ENCODE results near the gene ASXL1. TPM values are rescaled to one million over a fixed set of nuclear protein-coding genes. Genes with fewer than 3 reads are reported as not detected.
"Not testable (repeated sequence)": the region's sequence is repeated elsewhere in the genome, so short reads cannot be mapped to it uniquely, and the experiment has no call there.

The ASXL1 gene
- total RNA-seq, 3 donors from 2014 or later (not counting 1 experiment from before 2014, with no cell fraction given), result 106 to 125 (median 108) TPM

GRCh38 chr20:32337937-32338661, 20.0 kb upstream of the ASXL1 start:
- TF ChIP-seq CTCF (IDR thresholded peaks at IDR 0.05), result no peak
- intact Hi-C loops (cut with micrococcal nuclease), result loop anchor here (2.0 kb wide), 1 partner anchor 315 kb away; no protein-coding TSS in a partner anchor
- ATAC-seq (no peak), DNase-seq (no peak)
- Mint-ChIP-seq H3K36me3 (no peaks in the 10 kb centered on the region), H3K4me1 (peaks cover 0 to 12% of the 10 kb centered on the region in 2 donors), H3K27me3 (ENCODE audit: low read depth in 2 of 2) (no peaks in the 10 kb centered on the region), H3K9me3 (no peaks in the 10 kb centered on the region), H3K27ac (no peak overlapping the region), H3K4me3 (no peak overlapping the region)
- H3K4me3 ChIP-seq (ENCODE audit: low read length), result no peak overlapping the region
- 71% methylated on average over 11 of the region's 11 CpGs for WGBS (ENCODE audit: insufficient coverage)
- peaks cover 1% of the 10 kb centered on the region for H3K36me3 ChIP-seq (ENCODE audit: control insufficient read depth, insufficient read depth, low read length)
- H3K9me3 ChIP-seq (ENCODE audit: control insufficient read depth, insufficient read depth, low read length), result no peaks in the 10 kb centered on the region
- peaks cover 9% of the 10 kb centered on the region for H3K4me1 ChIP-seq (ENCODE audit: control insufficient read depth, insufficient read depth, low read length)
- no peak overlapping the region for H3K27ac ChIP-seq (ENCODE audit: low read length)
- H3K27me3 ChIP-seq (ENCODE audit: control insufficient read depth, insufficient read depth, low read length), result no peaks in the 10 kb centered on the region

- Mint-ChIP-seq H3K4me3 (no peak overlapping the region), H3K36me3 (no peaks in the 10 kb centered on the region), H3K4me1 (peaks cover 0 to 12% of the 10 kb centered on the region in 2 donors), H3K9me3 (no peaks in the 10 kb centered on the region), H3K27me3 (ENCODE audit: low read depth in 2 of 2) (no peaks in the 10 kb centered on the region), H3K27ac (no peak overlapping the region)
- peaks cover 9% of the 10 kb centered on the region for H3K4me1 ChIP-seq (ENCODE audit: control insufficient read depth, insufficient read depth, low read length)
- H3K36me3 ChIP-seq (ENCODE audit: control insufficient read depth, insufficient read depth, low read length), result no peaks in the 10 kb centered on the region
- intact Hi-C loops (cut with micrococcal nuclease), result no loop called here
- ATAC-seq (no peak), DNase-seq (no peak)
- H3K9me3 ChIP-seq (ENCODE audit: control insufficient read depth, insufficient read depth, low read length), result no peaks in the 10 kb centered on the region
- H3K27ac ChIP-seq (ENCODE audit: low read length), result no peak overlapping the region
- WGBS (ENCODE audit: insufficient coverage), result 92% methylated on average over 7 of the region's 7 CpGs
- no peak overlapping the region for H3K4me3 ChIP-seq (ENCODE audit: low read length)
- TF ChIP-seq CTCF (IDR thresholded peaks at IDR 0.05), result no peak
- no peaks in the 10 kb centered on the region for H3K27me3 ChIP-seq (ENCODE audit: control insufficient read depth, insufficient read depth, low read length)
These were observed 19.5 kb upstream of the ASXL1 start for GRCh38 chr20:32338665-32339064.

GRCh38 chr20:32339116-32339515, 19.0 kb upstream of the ASXL1 start:
- DNase-seq (no peak), ATAC-seq (no peak)
- Histone ChIP-seq H3K27ac (ENCODE audit: low read length) (no peak overlapping the region), H3K27me3 (ENCODE audit: control insufficient read depth, insufficient read depth, low read length) (no peaks in the 10 kb centered on the region), H3K36me3 (ENCODE audit: control insufficient read depth, insufficient read depth, low read length) (no peaks in the 10 kb centered on the region), H3K4me1 (ENCODE audit: control insufficient read depth, insufficient read depth, low read length) (peaks cover 6% of the 10 kb centered on the region), H3K4me3 (ENCODE audit: low read length) (no peak overlapping the region), H3K9me3 (ENCODE audit: control insufficient read depth, insufficient read depth, low read length) (no peaks in the 10 kb centered on the region)
- WGBS (ENCODE audit: insufficient coverage), result 92% methylated on average over 2 of the region's 2 CpGs
- intact Hi-C loops (cut with micrococcal nuclease), result no loop called here
- TF ChIP-seq CTCF (IDR thresholded peaks at IDR 0.05), result no peak
- H3K27ac Mint-ChIP-seq, result no peak overlapping the region
- H3K36me3 Mint-ChIP-seq, result no peaks in the 10 kb centered on the region
- no peaks in the 10 kb centered on the region for H3K27me3 Mint-ChIP-seq (ENCODE audit: low read depth in 2 of 2)
- H3K4me1 Mint-ChIP-seq, result peaks cover 0 to 9% of the 10 kb centered on the region in 2 donors
- no peaks in the 10 kb centered on the region for H3K9me3 Mint-ChIP-seq
- H3K4me3 Mint-ChIP-seq, result no peak overlapping the region

- H3K9me3 ChIP-seq (ENCODE audit: control insufficient read depth, insufficient read depth, low read length); H3K9me3 Mint-ChIP-seq; H3K4me1 Mint-ChIP-seq; intact Hi-C loops (cut with micrococcal nuclease); H3K27me3 ChIP-seq (ENCODE audit: control insufficient read depth, insufficient read depth, low read length); H3K27me3 Mint-ChIP-seq (ENCODE audit: low read depth in 2 of 2); H3K36me3 Mint-ChIP-seq; H3K36me3 ChIP-seq (ENCODE audit: control insufficient read depth, insufficient read depth, low read length); H3K27ac ChIP-seq (ENCODE audit: low read length); ATAC-seq; H3K27ac Mint-ChIP-seq; DNase-seq; H3K4me3 ChIP-seq (ENCODE audit: low read length); H3K4me1 ChIP-seq (ENCODE audit: control insufficient read depth, insufficient read depth, low read length); H3K4me3 Mint-ChIP-seq: not testable (repeated sequence)
- WGBS (ENCODE audit: insufficient coverage), result 91% methylated on average over 1 of the region's 2 CpGs
These were observed 17.1 kb upstream of the ASXL1 start for GRCh38 chr20:32341053-32341452.
